ENCODE results near the gene TRIM5.

DNA sequence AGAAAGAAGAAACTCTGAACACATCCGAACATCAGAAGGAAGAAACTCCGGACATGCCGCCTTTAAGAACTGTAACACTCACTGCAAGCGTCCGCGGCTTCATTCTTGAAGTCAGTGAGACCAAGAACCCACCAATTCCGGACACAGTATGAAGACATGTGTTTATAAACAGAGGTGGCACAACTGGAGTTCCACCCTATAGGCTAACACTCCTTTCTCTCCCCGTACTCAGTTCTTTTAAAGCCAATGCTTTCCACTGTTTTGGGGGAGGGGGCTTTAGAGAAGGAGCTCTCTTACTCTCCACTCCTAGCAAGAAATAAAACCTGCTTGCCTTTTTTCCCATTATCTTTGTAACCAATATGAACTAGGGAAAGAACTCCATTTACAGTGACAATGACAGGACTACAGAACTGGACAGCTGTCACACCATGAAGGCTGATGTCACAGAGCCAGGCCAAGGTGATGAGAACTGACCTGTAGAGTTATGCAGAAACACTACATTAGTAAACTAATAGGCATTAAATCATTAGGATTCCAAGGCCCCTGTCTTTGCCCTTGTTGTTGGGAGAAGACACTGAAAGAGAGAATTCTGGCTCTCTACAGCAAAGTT lies 733 bp downstream of the TRIM5 start:
- TF ChIP-seq, protein P1, sequence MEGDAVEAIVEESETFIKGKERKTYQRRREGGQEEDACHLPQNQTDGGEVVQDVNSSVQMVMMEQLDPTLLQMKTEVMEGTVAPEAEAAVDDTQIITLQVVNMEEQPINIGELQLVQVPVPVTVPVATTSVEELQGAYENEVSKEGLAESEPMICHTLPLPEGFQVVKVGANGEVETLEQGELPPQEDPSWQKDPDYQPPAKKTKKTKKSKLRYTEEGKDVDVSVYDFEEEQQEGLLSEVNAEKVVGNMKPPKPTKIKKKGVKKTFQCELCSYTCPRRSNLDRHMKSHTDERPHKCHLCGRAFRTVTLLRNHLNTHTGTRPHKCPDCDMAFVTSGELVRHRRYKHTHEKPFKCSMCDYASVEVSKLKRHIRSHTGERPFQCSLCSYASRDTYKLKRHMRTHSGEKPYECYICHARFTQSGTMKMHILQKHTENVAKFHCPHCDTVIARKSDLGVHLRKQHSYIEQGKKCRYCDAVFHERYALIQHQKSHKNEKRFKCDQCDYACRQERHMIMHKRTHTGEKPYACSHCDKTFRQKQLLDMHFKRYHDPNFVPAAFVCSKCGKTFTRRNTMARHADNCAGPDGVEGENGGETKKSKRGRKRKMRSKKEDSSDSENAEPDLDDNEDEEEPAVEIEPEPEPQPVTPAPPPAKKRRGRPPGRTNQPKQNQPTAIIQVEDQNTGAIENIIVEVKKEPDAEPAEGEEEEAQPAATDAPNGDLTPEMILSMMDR (IDR thresholded peaks at IDR 0.05 in 8 of 11, conservative IDR thresholded peaks at IDR 0.05 in 3 of 11): no peak
- no peak for TF ChIP-seq POLR2A (IDR thresholded peaks at IDR 0.05)
- no peak for TF ChIP-seq POLR2AphosphoS5 (IDR thresholded peaks at IDR 0.05)

Data from spleen (tissue), 7 donors.